Sigmoid colon (tissue), 7 donors: Measurements from ENCODE around the gene CAMK1D. TPM values are rescaled to one million over a fixed set of nuclear protein-coding genes. Genes with fewer than 3 reads are reported as not detected.

ENCODE experiments used
- DNase-seq: peaks from one replicate; pipeline ENCODE4 v3.0.0-alpha.2; 2019
- H3K27ac ChIP-seq, 4 donors: fragments of 200-600 bp; sonication (generic); one replicate each; pipeline ENCODE4 v1.5.1; 2016 to 2019; ENCODE audit warnings: mild to moderate bottlenecking in 1 of 4
- H3K27me3 ChIP-seq, 3 donors: fragments of 200-600 bp; sonication (generic); one replicate each; pipeline ENCODE4 v1.5.1; 2019; ENCODE audit warnings: mild to moderate bottlenecking in 1 of 3
- H3K36me3 ChIP-seq, 4 donors: fragments of 200-600 bp; sonication (generic); one replicate each; pipeline ENCODE4 v1.5.1; 2016 to 2019
- H3K4me1 ChIP-seq, 4 donors: fragments of 200-600 bp; sonication (generic); one replicate each; pipeline ENCODE4 v1.5.1; 2017 to 2019
- H3K4me3 ChIP-seq, 4 donors: fragments of 200-600 bp; sonication (generic); one replicate each; pipeline ENCODE4 v1.5.1; 2017 to 2019; ENCODE audit warnings: mild to moderate bottlenecking in 2 of 4, moderate library complexity in 1 of 4
- H3K9me3 ChIP-seq, 4 donors: fragments of 200-600 bp in 3 of 4; sonication (generic) in 3 of 4; one replicate each; pipeline versions ENCODE4 v1.5.1 to v1.6.1; 2013 to 2019
- EP300 ChIP-seq, 4 donors: sonication (generic); formaldehyde crosslinking; IDR thresholded peaks; one replicate each; pipeline ENCODE4 v1.6.1; 2017; ENCODE audit warnings: antibody characterized with exemption in 4 of 4
- POLR2A ChIP-seq, 2 donors: fragments of 450-650 bp; IDR thresholded peaks; one replicate each; pipeline ENCODE4 v1.6.1; 2016; ENCODE audit warnings: antibody characterized with exemption in 2 of 2, mild to moderate bottlenecking in 2 of 2, moderate library complexity in 2 of 2
- POLR2AphosphoS5 ChIP-seq, 4 donors: sonication (generic); formaldehyde crosslinking; IDR thresholded peaks; one replicate each; pipeline ENCODE4 v1.6.1; 2017; ENCODE audit warnings: antibody characterized with exemption in 4 of 4
- WGBS, 2 donors: extraction: QIAGEN DNeasy Blood & Tissue Kit; methylation state at CpG; one replicate each; pipeline ENCODE4 v1.1.7; 2013; 5-methylcytosine and 5-hydroxymethylcytosine counted together
- intact Hi-C: fragments of 100-400 bp; cut with DNase I; formaldehyde crosslinking; loops from one replicate; pipeline ENCODE4 v1.15.1; 2023
- polyA plus RNA-seq, 3 donors: library from polyadenylated mRNA; stranded (reverse); fragments of 200-250 nt; gene quantifications; one replicate each; pipeline ENCODE4 v1.2.3, GENCODE V29; 2013
- total RNA-seq, 4 donors: library from RNA; depleted of rRNA; stranded (reverse); fragments of >200 nt; gene quantifications; one replicate each; pipeline ENCODE4 v1.1.0, GENCODE V29; 2016
- TF ChIP-seq, protein P1 (sequence below), 4 experiments: fragments of 450-650 bp in 3 of 4; fragments of 200-600 bp in 1 of 4; IDR thresholded peaks; one replicate each; pipeline ENCODE4 v1.5.1; 2016 to 2019; ENCODE audit warnings: antibody characterized with exemption in 4 of 4, mild to moderate bottlenecking in 3 of 4, moderate library complexity in 2 of 4
- donor health status: healthy with polysubstance abuse.
- donor health status: Bipolar disorder and iron deficiency.
- donor health status: healthy.

CAMK1D gene
- total and polyA plus RNA-seq, 7 donors: 7.2 to 11.5 (median 8.6) TPM

DNA sequence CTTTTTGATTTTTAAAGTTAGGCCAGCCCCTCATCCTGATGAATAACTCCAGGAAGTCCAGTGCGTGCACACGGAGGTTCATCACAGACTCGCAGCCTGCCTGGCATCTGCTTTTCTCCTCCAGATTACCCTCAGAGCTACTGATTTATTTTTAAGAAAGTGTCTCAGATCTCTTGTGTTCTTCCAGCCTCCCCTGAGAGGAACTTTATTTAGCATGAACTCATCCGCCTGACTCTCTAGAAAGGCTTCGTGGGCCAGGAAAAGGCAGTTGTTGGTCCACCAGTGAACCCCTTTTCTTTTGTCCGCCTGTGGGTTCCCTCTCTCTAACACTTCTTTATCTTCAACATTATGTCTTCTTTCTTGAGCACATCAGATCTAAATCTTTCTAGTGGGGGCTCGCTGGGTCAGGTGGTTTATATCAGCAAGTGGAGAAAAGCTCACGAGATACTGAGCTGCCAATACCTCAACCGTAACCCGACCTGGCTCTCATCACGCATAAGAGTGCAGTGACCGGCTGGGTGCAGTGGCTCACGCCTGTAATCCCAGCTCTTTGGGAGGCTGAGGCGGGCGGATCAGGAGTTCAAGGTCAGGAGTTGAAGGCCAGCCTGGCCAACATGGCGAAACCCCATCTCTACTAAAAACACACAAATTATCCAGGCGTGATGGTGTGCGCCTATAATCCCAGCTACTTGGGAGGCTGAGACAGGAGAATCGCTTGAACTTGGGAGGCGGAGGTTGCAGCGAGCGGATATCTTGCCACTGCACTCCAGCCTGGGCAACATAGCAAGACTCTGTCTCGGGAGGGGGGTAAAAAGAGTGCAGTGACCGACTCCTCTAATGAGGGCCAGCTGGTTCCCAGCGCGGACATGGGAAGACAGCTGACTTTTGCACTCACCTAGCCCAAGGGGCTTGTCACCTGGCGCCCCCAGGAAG is 489.9 kb downstream of the CAMK1D start:
- no peak overlapping the region for H3K4me3 ChIP-seq
- WGBS, 2 donors: 81 to 82% methylated on average over 27 of the region's 27 CpGs
- DNase-seq: no peak
- H3K9me3 ChIP-seq: no peaks in the 10 kb centered on the region
- intact Hi-C loops: no loop called here
- H3K27me3 ChIP-seq: no peaks in the 10 kb centered on the region
- H3K36me3 ChIP-seq: no peaks in the 10 kb centered on the region
- peak overlapping the region in 1 of 4 donors; percentile 55 for H3K27ac ChIP-seq
- TF ChIP-seq POLR2AphosphoS5 (IDR thresholded peaks at IDR 0.05) (no peak), EP300 (IDR thresholded peaks at IDR 0.05) (no peak), POLR2A (IDR thresholded peaks at IDR 0.05) (no peak)
- TF ChIP-seq, protein P1, sequence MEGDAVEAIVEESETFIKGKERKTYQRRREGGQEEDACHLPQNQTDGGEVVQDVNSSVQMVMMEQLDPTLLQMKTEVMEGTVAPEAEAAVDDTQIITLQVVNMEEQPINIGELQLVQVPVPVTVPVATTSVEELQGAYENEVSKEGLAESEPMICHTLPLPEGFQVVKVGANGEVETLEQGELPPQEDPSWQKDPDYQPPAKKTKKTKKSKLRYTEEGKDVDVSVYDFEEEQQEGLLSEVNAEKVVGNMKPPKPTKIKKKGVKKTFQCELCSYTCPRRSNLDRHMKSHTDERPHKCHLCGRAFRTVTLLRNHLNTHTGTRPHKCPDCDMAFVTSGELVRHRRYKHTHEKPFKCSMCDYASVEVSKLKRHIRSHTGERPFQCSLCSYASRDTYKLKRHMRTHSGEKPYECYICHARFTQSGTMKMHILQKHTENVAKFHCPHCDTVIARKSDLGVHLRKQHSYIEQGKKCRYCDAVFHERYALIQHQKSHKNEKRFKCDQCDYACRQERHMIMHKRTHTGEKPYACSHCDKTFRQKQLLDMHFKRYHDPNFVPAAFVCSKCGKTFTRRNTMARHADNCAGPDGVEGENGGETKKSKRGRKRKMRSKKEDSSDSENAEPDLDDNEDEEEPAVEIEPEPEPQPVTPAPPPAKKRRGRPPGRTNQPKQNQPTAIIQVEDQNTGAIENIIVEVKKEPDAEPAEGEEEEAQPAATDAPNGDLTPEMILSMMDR (IDR thresholded peaks at IDR 0.05): no peak
- peaks cover 0 to 28% (median 9%) of the 10 kb centered on the region in 4 donors for H3K4me1 ChIP-seq

DNA sequence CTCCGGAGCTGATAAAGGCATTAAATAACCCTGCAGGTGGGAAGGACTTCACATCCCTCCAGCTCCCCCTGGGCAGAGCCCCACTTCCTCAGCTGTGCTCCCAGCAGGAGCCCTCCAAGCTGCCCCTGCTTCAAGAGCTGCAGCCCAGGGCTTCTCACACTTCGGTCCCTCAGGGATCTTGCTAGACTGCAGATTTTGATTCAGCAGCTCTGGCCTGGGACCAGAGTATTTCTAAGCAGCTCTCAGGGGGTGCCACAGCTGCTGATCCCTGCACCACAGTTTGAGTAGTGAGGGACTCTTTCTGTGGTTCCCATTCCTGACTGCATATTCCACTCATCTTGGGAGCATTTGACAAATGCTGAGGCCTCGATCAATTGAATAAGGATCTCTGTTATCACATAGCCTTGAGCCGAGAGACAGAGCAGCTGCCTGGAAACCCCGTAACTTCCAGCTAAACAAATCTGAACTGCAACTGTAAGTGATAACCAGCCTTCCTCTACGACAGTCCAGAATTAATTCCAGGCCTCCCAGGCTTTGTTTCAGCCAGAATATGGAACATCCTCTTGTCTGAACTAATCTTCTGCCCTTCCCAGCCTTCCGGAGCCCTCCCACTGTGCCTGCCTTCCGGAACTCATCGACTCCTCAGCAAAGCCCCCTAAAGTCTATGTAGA is 490.7 kb downstream of the CAMK1D start:
- no peak for DNase-seq
- Histone ChIP-seq H3K9me3 (no peaks in the 10 kb centered on the region), H3K36me3 (no peaks in the 10 kb centered on the region), H3K4me3 (no peak overlapping the region), H3K27me3 (no peaks in the 10 kb centered on the region), H3K27ac (peak overlapping the region in 3 of 4 donors; percentile 20 to 55 (median 48)), H3K4me1 (peaks cover 0 to 36% (median 17%) of the 10 kb centered on the region in 4 donors)
- WGBS, 2 donors: 63 to 72% methylated on average over 9 of the region's 9 CpGs
- TF ChIP-seq, protein P1 (IDR thresholded peaks at IDR 0.05): no peak
- TF ChIP-seq POLR2AphosphoS5 (IDR thresholded peaks at IDR 0.05) (no peak), EP300 (IDR thresholded peaks at IDR 0.05) (no peak), POLR2A (IDR thresholded peaks at IDR 0.05) (no peak)
- intact Hi-C loops: no loop called here

DNA sequence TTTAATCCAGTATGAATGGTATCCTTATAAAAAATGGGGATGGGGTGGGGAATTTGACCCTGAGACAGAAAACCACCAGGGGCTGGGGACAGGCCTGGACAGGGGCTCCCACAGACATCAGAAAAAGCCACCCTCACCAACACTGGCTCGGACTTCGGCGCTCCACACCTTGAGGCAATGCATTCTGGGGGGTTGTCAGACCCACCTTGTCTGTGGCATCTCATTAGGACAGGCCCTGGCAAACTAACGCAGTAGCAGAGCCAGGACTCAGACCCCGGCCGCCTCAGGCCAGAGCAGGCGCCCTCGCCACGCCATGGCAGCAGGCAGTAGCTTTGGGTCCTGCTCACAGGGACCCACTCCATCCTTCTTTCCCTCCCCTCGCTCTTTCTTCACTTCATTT is 492.1 kb downstream of the CAMK1D start:
- 95 to 98% methylated on average over 10 of the region's 10 CpGs for WGBS, 2 donors
- H3K4me1 ChIP-seq: peaks cover 0 to 41% (median 24%) of the 10 kb centered on the region in 4 donors
- DNase-seq: no peak
- intact Hi-C loops: no loop called here
- TF ChIP-seq, protein P1 (IDR thresholded peaks at IDR 0.05): no peak
- TF ChIP-seq POLR2AphosphoS5 (IDR thresholded peaks at IDR 0.05): no peak
- no peak for TF ChIP-seq EP300 (IDR thresholded peaks at IDR 0.05)
- TF ChIP-seq POLR2A (IDR thresholded peaks at IDR 0.05): no peak
- no peak overlapping the region for H3K27ac ChIP-seq
- H3K9me3 ChIP-seq: no peaks in the 10 kb centered on the region
- no peaks in the 10 kb centered on the region for H3K27me3 ChIP-seq
- no peak overlapping the region for H3K4me3 ChIP-seq
- no peaks in the 10 kb centered on the region for H3K36me3 ChIP-seq

DNA sequence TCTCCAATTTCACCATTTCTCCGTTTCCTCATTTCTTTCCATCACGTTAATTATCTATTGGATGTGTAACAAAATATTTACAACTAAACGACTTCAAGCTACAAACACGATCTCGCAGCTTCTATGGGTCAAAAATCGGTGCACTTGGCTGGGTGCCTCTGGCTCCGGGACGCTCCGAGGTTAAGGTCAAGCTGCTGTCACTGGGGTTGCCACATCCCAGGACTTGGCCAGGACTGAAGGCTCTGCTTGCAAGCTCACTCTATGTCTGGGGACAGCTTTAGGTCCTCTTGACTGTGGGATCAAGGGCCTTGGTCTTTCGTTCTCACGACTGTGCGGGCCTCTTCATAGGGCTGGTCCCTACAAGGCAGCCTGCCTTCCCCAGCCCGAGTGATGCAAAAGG is 492.5 kb downstream of the CAMK1D start:
- intact Hi-C loops: no loop called here
- DNase-seq: no peak
- 72 to 82% methylated on average over 13 of the region's 13 CpGs for WGBS, 2 donors

More for the DNA sequence above, 492.5 kb downstream of the CAMK1D start:
- Histone ChIP-seq H3K9me3 (no peaks in the 10 kb centered on the region), H3K4me1 (peaks cover 0 to 41% (median 24%) of the 10 kb centered on the region in 4 donors), H3K27me3 (no peaks in the 10 kb centered on the region), H3K4me3 (no peak overlapping the region), H3K27ac (no peak overlapping the region), H3K36me3 (no peaks in the 10 kb centered on the region)
- TF ChIP-seq POLR2AphosphoS5 (IDR thresholded peaks at IDR 0.05): no peak
- TF ChIP-seq EP300 (IDR thresholded peaks at IDR 0.05): no peak
- TF ChIP-seq, protein P1 (IDR thresholded peaks at IDR 0.05): no peak
- TF ChIP-seq POLR2A (IDR thresholded peaks at IDR 0.05): no peak
